HepG2 (cell line): Measurements from ENCODE around the gene IRF2. TPM values are rescaled to one million over a fixed set of nuclear protein-coding genes. Genes with fewer than 3 reads are reported as not detected.
A peak's percentile ranks its signal among the peaks of the same experiment; 100 is the strongest.

ENCODE experiments used
- ATAC-seq: fragments of 200-7000 bp; cut with Tn5 transposase; 3 replicates; pipeline ENCODE4 v1.9.1; 2020; ENCODE audit warnings: mild to moderate bottlenecking, moderate library complexity
- BruUV-seq: library from RNA; stranded (reverse); fragments of 400-500 nt; replicated peaks from 2 replicates; lab custom pipeline; 2021; lab: Mats Ljungman, UMichigan
- CTCF ChIA-PET: fragments of 300-600 bp; formaldehyde crosslinking; extraction: SDS; loops from one replicate; lab custom pipeline; 2021; ENCODE audit warnings: low total read pairs, inconsistent platforms, low intra/inter-chr PET ratio; lab: Yijun Ruan, JAX
- POLR2A ChIA-PET: fragments of 350-600 bp; sonication (Branson Sonifier 250); formaldehyde crosslinking; loops from one replicate; lab custom pipeline; 2020; ENCODE audit warnings: antibody characterized with exemption, inconsistent platforms; lab: Yijun Ruan, JAX
- DNase-seq: peaks from one replicate; pipeline ENCODE4 v3.0.0-alpha.2; 2015; ENCODE audit warnings: low spot score
- FAIRE-seq: peaks from 3 replicates; lab custom pipeline; 2011; peaks lifted over from hg19 to GRCh38; lab: Jason Lieb, UNC
- H2AFZ ChIP-seq: one replicate; pipeline ENCODE4 v1.6.1; 2011; ENCODE audit warnings: low read length, inconsistent platforms
- H3K27ac ChIP-seq: fragments of 300-600 bp; 3 replicates; pipeline ENCODE4 v1.8.0; 2011; ENCODE audit warnings: mixed run types, mild to moderate bottlenecking, mixed read lengths, low read length, inconsistent platforms; ENCODE audit not compliant: insufficient read depth; ENCODE audit errors: extremely low read length
- H3K27me3 ChIP-seq, 2 experiments: fragments of 200-600 bp in 1 of 2; 2 replicates in 1 of 2; 3 replicates in 1 of 2; pipeline versions ENCODE4 v1.6.0 to v1.8.0; 2011; ENCODE audit warnings: low read length in 2 of 2, mild to moderate bottlenecking in 2 of 2, moderate library complexity in 2 of 2, inconsistent platforms in 1 of 2; ENCODE audit not compliant: insufficient read depth in 2 of 2, control insufficient read depth in 1 of 2
- H3K36me3 ChIP-seq, 2 experiments: fragments of 200-600 bp in 1 of 2; replicated peaks in 1 of 2; 2 replicates in 1 of 2; 3 replicates in 1 of 2; pipeline versions ENCODE4 v1.5.1 to v1.8.0; 2011; ENCODE audit warnings: low read length in 2 of 2, inconsistent platforms in 1 of 2; ENCODE audit not compliant: insufficient read depth in 2 of 2, control insufficient read depth in 1 of 2
- H3K4me1 ChIP-seq: 2 replicates; pipeline ENCODE4 v1.5.1; 2012; ENCODE audit warnings: low read length, inconsistent platforms; ENCODE audit not compliant: insufficient read depth
- H3K4me2 ChIP-seq: 2 replicates; pipeline ENCODE4 v1.6.0; 2011; ENCODE audit warnings: low read depth, low read length, inconsistent platforms
- H3K4me3 ChIP-seq, 3 experiments: fragments of 200-600 bp in 1 of 3; sonication (generic), shearing (Covaris generic) in 1 of 3; replicated peaks in 1 of 3; 2 replicates each; pipeline ENCODE4 v1.5.1; 2011 to 2016; ENCODE audit warnings: low read length in 3 of 3, inconsistent platforms in 2 of 3, low read depth in 2 of 3, mild to moderate bottlenecking in 2 of 3, control low read depth in 1 of 3, mixed read lengths in 1 of 3; ENCODE audit not compliant: insufficient read depth in 1 of 3
- H3K79me2 ChIP-seq: one replicate; pipeline ENCODE4 v1.6.1; 2011; ENCODE audit warnings: low read length, inconsistent platforms; ENCODE audit not compliant: insufficient read depth
- H3K9ac ChIP-seq: 2 replicates; pipeline ENCODE4 v1.6.0; 2011; ENCODE audit warnings: mild to moderate bottlenecking, low read depth, low read length, inconsistent platforms; ENCODE audit not compliant: insufficient read depth
- H3K9me3 ChIP-seq: 2 replicates; pipeline ENCODE4 v1.5.1; 2012; ENCODE audit warnings: mild to moderate bottlenecking, low read length
- H4K20me1 ChIP-seq: 2 replicates; pipeline ENCODE4 v1.6.0; 2011; ENCODE audit warnings: inconsistent platforms, mild to moderate bottlenecking, low read length, moderate library complexity; ENCODE audit not compliant: insufficient read depth
- MAFF ChIP-seq: IDR thresholded peaks from 2 replicates; pipeline ENCODE4 v1.6.1; 2011; ENCODE audit warnings: low read depth, low read length, improper control_type of control experiment
- MAFK ChIP-seq, 2 experiments: IDR thresholded peaks in 1 of 2; conservative IDR thresholded peaks in 1 of 2; 2 replicates each; pipeline ENCODE4 v1.6.1; 2011; ENCODE audit warnings: improper control_type of control experiment in 2 of 2, low read length in 2 of 2
- PTBP1 ChIP-seq: fragments of 200-400 bp; formaldehyde crosslinking; IDR thresholded peaks from 2 replicates; pipeline ENCODE4 v1.6.1; 2018; ENCODE audit warnings: low read length, low read depth; ENCODE audit not compliant: poor library complexity, severe bottlenecking
- SOX13 ChIP-seq, 3 experiments: fragments of 450-650 bp in 1 of 3; sonication (generic) in 1 of 3; formaldehyde crosslinking in 1 of 3; IDR thresholded peaks in 2 of 3; conservative IDR thresholded peaks in 1 of 3; 2 replicates each; pipeline versions ENCODE4 v1.5.0 to v1.6.1; 2016 to 2020; ENCODE audit warnings: antibody characterized with exemption in 1 of 3, mild to moderate bottlenecking in 1 of 3, missing compliant biosample characterization in 1 of 3, missing genetic modification reagents in 1 of 3, moderate library complexity in 1 of 3
- SOX5 ChIP-seq: IDR thresholded peaks from 2 replicates; pipeline ENCODE4 v1.6.1; 2016; ENCODE audit warnings: borderline replicate concordance
- TBL1XR1 ChIP-seq: fragments of 150-350 bp; IDR thresholded peaks from 2 replicates; pipeline ENCODE4 v1.6.1; 2014; ENCODE audit warnings: borderline replicate concordance, low read length; ENCODE audit not compliant: partially characterized antibody
- ZNF326 ChIP-seq: sonication (generic); formaldehyde crosslinking; IDR thresholded peaks from 2 replicates; pipeline ENCODE4 v1.4.0; 2020; ENCODE audit warnings: missing genetic modification reagents, borderline replicate concordance
- WGBS: methylation state at CpG from one replicate; pipeline ENCODE4 v1.1.6; 2017; ENCODE audit warnings: low lambda C conversion rate; 5-methylcytosine and 5-hydroxymethylcytosine counted together
- in situ Hi-C: cut with HindIII; loops from 2 replicates; pipeline ENCODE4 v1.10.0; 2017; ENCODE audit warnings: low pct_unique_long_range_greater_than_20kb; ENCODE audit not compliant: extremely low pct_ligation_motif_present
- intact Hi-C: fragments of 100-400 bp; cut with micrococcal nuclease; formaldehyde crosslinking; loops from one replicate; pipeline ENCODE4 v1.10.0; 2022; ENCODE audit not compliant: unreplicated experiment
- polyA plus RNA-seq, 8 experiments: library from polyadenylated mRNA; depleted of rRNA in 3 of 8; stranded (reverse) in 7 of 8; unstranded in 1 of 8; fragments of >200 nt; fragmentation: Illumina TruSeq in 4 of 8; extraction: Trizol in 4 of 8; gene quantifications; 2 replicates each; pipeline versions ENCODE4 v1.2.1 to v1.2.3, GENCODE V29; 2011 to 2016; ENCODE audit warnings: low read depth in 4 of 8, missing spikeins in 1 of 8, mixed read lengths in 1 of 8; ENCODE audit not compliant: insufficient read depth in 1 of 8
- total RNA-seq, 5 experiments: library from RNA; depleted of rRNA; stranded (reverse); fragments of >200 nt; fragmentation: Illumina TruSeq; extraction: Trizol; gene quantifications; 2 replicates each; pipeline ENCODE4 v1.2.3, GENCODE V29; 2016; ENCODE audit warnings: low read depth in 1 of 5

The IRF2 gene
- total and polyA plus RNA-seq, 2 of the 13 experiments (the other 11 are each of a cell fraction or from before 2014, with no cell fraction given), result 15.5 to 28.8 TPM

DNA sequence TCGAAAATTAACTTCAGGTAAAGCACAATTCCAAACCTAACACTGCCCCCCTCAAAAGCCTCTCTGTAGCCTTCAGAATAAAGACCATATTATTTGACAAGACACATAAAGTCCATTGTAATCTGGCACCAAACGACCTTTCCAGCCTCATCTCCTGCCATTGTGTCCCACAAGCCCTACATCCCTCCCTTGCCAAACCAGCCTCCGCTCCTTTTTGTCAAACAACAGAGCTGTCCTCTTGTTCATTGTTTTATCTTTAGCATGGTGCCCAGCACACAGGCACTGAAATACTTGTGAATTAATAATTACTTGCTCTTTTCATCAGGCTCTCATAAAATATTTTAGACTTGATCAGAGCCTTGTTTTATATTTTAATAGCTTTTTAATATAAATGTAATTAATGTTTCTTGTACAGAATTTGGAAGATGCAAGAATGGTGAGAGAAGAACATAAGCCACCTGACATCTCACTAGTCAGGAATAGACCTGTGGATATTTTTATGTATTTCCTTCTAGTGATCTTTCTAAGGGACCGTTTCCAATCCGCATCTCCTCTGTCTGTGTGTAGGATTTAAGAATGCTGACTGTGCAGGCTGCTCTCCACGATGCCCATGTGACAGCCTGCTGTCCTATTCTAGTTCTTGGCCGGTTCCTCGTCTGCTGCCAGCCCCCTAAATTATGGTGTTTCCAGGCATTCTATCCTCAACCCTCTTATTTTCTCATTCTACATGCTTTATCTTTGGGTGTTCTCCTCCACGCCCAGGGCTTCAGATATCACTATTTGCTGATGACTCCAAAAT, 3.0 kb upstream of the IRF2 start:
- 79% methylated on average over 9 of the region's 9 CpGs for WGBS
- H3K27ac ChIP-seq, result no peak overlapping the region
- BruUV-seq, result no TSS peak
- POLR2A ChIA-PET, result no interaction called here
- peaks cover 22% of the 10 kb centered on the region for H3K79me2 ChIP-seq
- no peaks in the 10 kb centered on the region; a peak in 1 of 5 replicates for H3K27me3 ChIP-seq
- H3K4me1 ChIP-seq, result peaks cover 41% of the 10 kb centered on the region
- H2AFZ ChIP-seq, result no peak overlapping the region
- in situ Hi-C loops (no loop called here), intact Hi-C loops (loop anchor here (1.0 to 10.0 kb wide), 2 partner anchors 167 to 209 kb away; partner anchors contain the start of genes CASP3 and PRIMPOL)
- DNase-seq (peak; percentile 34), FAIRE-seq (no peak), ATAC-seq (no peak)
- H3K9ac ChIP-seq, result no peak overlapping the region
- H3K4me3 ChIP-seq, result no peak overlapping the region
- H3K9me3 ChIP-seq, result no peaks in the 10 kb centered on the region
- H4K20me1 ChIP-seq, result no peaks in the 10 kb centered on the region
- CTCF ChIA-PET, result no interaction called here
- TF ChIP-seq ZNF326 (no peak), SOX13 (IDR thresholded peaks at IDR 0.05) (no peak), SOX13 (CRISPR knock-in tag; conservative IDR thresholded peaks at IDR 0.05 in 1 of 2, IDR thresholded peaks at IDR 0.05 in 1 of 2) (peak in 1 of 2 experiments; percentile 71; a peak in 2 of 4 replicates), TBL1XR1 (no peak), MAFK (conservative IDR thresholded peaks at IDR 0.05 in 1 of 2, IDR thresholded peaks at IDR 0.05 in 1 of 2; ENCODE audit: low read length in 2 of 2) (peak; percentile 76 to 78), PTBP1 (no peak), SOX5 (CRISPR knock-in tag) (0 out of 2 replicates have a peak, but pooled peaks have one; percentile 18), MAFF (peak; percentile 65)
- H3K36me3 ChIP-seq, result no peaks in the 10 kb centered on the region
- peak overlapping the region; percentile 76; the same call in 1 of the 2 replicates for H3K4me2 ChIP-seq
